Astrocyte (in vitro differentiated cells and primary cell): ENCODE measurements around the gene PPT1. TPM values are rescaled to one million over a fixed set of nuclear protein-coding genes. Genes with fewer than 3 reads are reported as not detected.

Source experiments
- DNase-seq: peaks from one replicate; pipeline ENCODE4 v3.0.0-alpha.2; 2010; ENCODE audit warnings: low read depth
- FAIRE-seq: peaks from 2 replicates; lab custom pipeline; 2011; peaks lifted over from hg19 to GRCh38; lab: Jason Lieb, UNC
- H2AFZ ChIP-seq: 2 replicates; pipeline ENCODE4 v1.6.0; 2012; ENCODE audit warnings: low read depth, low read length, inconsistent platforms
- H3K27ac ChIP-seq: 2 replicates; pipeline ENCODE4 v1.5.1; 2011; ENCODE audit warnings: low read depth, low read length, inconsistent platforms
- H3K27me3 ChIP-seq: 2 replicates; pipeline ENCODE4 v1.6.0; 2011; ENCODE audit warnings: low read length, inconsistent platforms; ENCODE audit not compliant: insufficient read depth
- H3K36me3 ChIP-seq: 2 replicates; pipeline ENCODE4 v1.5.1; 2011; ENCODE audit warnings: low read length, inconsistent platforms; ENCODE audit not compliant: insufficient read depth
- H3K4me1 ChIP-seq: 2 replicates; pipeline ENCODE4 v1.5.1; 2011; ENCODE audit warnings: low read length, inconsistent platforms; ENCODE audit not compliant: insufficient read depth
- H3K4me2 ChIP-seq: 2 replicates; pipeline ENCODE4 v1.6.0; 2012; ENCODE audit warnings: low read length, inconsistent platforms
- H3K4me3 ChIP-seq: 2 replicates; pipeline ENCODE4 v1.5.1; 2011; ENCODE audit warnings: low read depth, mild to moderate bottlenecking, low read length, inconsistent platforms; ENCODE audit not compliant: insufficient read depth
- H3K79me2 ChIP-seq: 2 replicates; pipeline ENCODE4 v1.6.0; 2012; ENCODE audit warnings: mild to moderate bottlenecking, low read length, inconsistent platforms; ENCODE audit not compliant: insufficient read depth
- H3K9ac ChIP-seq: 2 replicates; pipeline ENCODE4 v1.6.0; 2012; ENCODE audit warnings: mild to moderate bottlenecking, low read length, inconsistent platforms
- H3K9me3 ChIP-seq: 2 replicates; pipeline ENCODE4 v1.5.1; 2012; ENCODE audit warnings: low read depth, mild to moderate bottlenecking, low read length, inconsistent platforms; ENCODE audit not compliant: insufficient read depth
- H4K20me1 ChIP-seq: 2 replicates; pipeline ENCODE4 v1.6.0; 2012; ENCODE audit warnings: low read length, inconsistent platforms; ENCODE audit not compliant: insufficient read depth
- H3K27ac Mint-ChIP-seq: one replicate; pipeline ENCODE4 v1.8.0; 2021; ENCODE audit warnings: mild to moderate bottlenecking, mixed read lengths; ENCODE audit not compliant: unreplicated experiment
- H3K27me3 Mint-ChIP-seq: one replicate; pipeline ENCODE4 v1.8.0; 2021; ENCODE audit warnings: low read depth, mixed read lengths; ENCODE audit not compliant: unreplicated experiment
- H3K36me3 Mint-ChIP-seq: one replicate; pipeline ENCODE4 v1.8.0; 2021; ENCODE audit warnings: low read depth, mixed read lengths; ENCODE audit not compliant: unreplicated experiment
- H3K4me1 Mint-ChIP-seq: one replicate; pipeline ENCODE4 v1.8.0; 2021; ENCODE audit warnings: low read depth, mixed read lengths; ENCODE audit not compliant: unreplicated experiment
- H3K4me3 Mint-ChIP-seq: one replicate; pipeline ENCODE4 v1.8.0; 2021; ENCODE audit warnings: mild to moderate bottlenecking, moderate library complexity, mixed read lengths; ENCODE audit not compliant: unreplicated experiment
- H3K9me3 Mint-ChIP-seq: one replicate; pipeline ENCODE4 v1.8.0; 2021; ENCODE audit warnings: mild to moderate bottlenecking, mixed read lengths; ENCODE audit not compliant: unreplicated experiment
- CTCF ChIP-seq: IDR thresholded peaks from 2 replicates; pipeline ENCODE4 v1.5.1; 2011; ENCODE audit warnings: low read depth, mild to moderate bottlenecking, inconsistent platforms, low read length, moderate library complexity; ENCODE audit not compliant: insufficient read depth
- EZH2 ChIP-seq: IDR thresholded peaks from 2 replicates; pipeline ENCODE4 v1.6.1; 2012; ENCODE audit warnings: mild to moderate bottlenecking, low read length, inconsistent platforms; ENCODE audit not compliant: insufficient read depth
- total RNA-seq: library from RNA; stranded (reverse); gene quantifications from 2 replicates; pipeline ENCODE4 v1.2.1, GENCODE V29; 2021

Gene PPT1
- total RNA-seq, 1 donor from 2014 or later, result 33.1 TPM

DNA sequence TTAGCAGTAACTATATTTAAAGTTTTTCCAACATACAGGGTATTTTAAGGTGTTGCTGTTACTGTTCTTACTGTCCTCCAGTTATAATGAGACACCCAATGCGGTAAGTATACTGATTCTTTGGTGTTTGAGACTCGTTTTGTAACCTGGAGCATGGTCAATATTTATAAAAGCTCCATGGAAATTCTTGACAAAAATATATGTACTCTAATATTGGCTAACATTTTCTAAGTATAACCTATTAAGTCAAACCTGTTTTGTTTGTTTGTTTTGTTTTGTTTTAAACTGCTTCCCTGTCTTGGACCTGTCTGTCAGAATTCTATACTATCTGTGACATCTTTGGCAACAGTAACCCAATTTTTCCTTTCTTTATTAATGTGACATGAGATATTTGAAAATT lies 72.4 kb downstream of the PPT1 start:
- Histone ChIP-seq H3K36me3 (no peaks in the 10 kb centered on the region), H3K9ac (no peak overlapping the region), H3K4me1 (no peaks in the 10 kb centered on the region), H4K20me1 (no peaks in the 10 kb centered on the region), H2AFZ (no peak overlapping the region), H3K4me2 (no peak overlapping the region), H3K27ac (no peak overlapping the region), H3K27me3 (no peaks in the 10 kb centered on the region), H3K79me2 (no peaks in the 10 kb centered on the region), H3K9me3 (peaks cover 9% of the 10 kb centered on the region), H3K4me3 (no peak overlapping the region)
- H3K4me3 Mint-ChIP-seq, result no peak overlapping the region
- peaks cover 7% of the 10 kb centered on the region for H3K27me3 Mint-ChIP-seq
- peaks cover 3% of the 10 kb centered on the region for H3K36me3 Mint-ChIP-seq
- peaks cover 9% of the 10 kb centered on the region for H3K9me3 Mint-ChIP-seq
- DNase-seq (no peak), FAIRE-seq (no peak)
- no peak for TF ChIP-seq CTCF
- TF ChIP-seq EZH2, result no peak
- H3K27ac Mint-ChIP-seq, result no peak overlapping the region
- no peaks in the 10 kb centered on the region for H3K4me1 Mint-ChIP-seq

- no peak overlapping the region for H3K27ac ChIP-seq
- no peaks in the 10 kb centered on the region for H4K20me1 ChIP-seq
- Mint-ChIP-seq H3K36me3 (peaks cover 3% of the 10 kb centered on the region), H3K4me1 (no peaks in the 10 kb centered on the region), H3K27me3 (peaks cover 6% of the 10 kb centered on the region), H3K9me3 (peaks cover 9% of the 10 kb centered on the region), H3K27ac (no peak overlapping the region), H3K4me3 (no peak overlapping the region)
- no peak overlapping the region for H3K4me3 ChIP-seq
- DNase-seq, result no peak
- no peak overlapping the region for H3K4me2 ChIP-seq
- no peak overlapping the region for H2AFZ ChIP-seq
- no peaks in the 10 kb centered on the region for H3K79me2 ChIP-seq
- peaks cover 9% of the 10 kb centered on the region for H3K9me3 ChIP-seq
- TF ChIP-seq EZH2 (no peak), CTCF (no peak)
- no peak for FAIRE-seq
- no peaks in the 10 kb centered on the region for H3K4me1 ChIP-seq
- H3K9ac ChIP-seq, result no peak overlapping the region
- H3K27me3 ChIP-seq, result no peaks in the 10 kb centered on the region
- no peaks in the 10 kb centered on the region for H3K36me3 ChIP-seq
These were observed 73.6 kb downstream of the PPT1 start for GRCh38 chr1:40023379-40023944.

Other genes starting within 250 kb of the PPT1 start
- 19.2 and 21.9 TPM in 2 replicates for gene TRIT1, start 213.7 kb downstream of the PPT1 start, total RNA-seq
- gene MYCL, start 195.3 kb downstream of the PPT1 start, total RNA-seq, result 3.3 and 3.8 TPM in 2 replicates
- gene MFSD2A, start 142.1 kb downstream of the PPT1 start, total RNA-seq, result 2.9 and 3.3 TPM in 2 replicates
- gene CAP1, start 56.5 kb downstream of the PPT1 start, total RNA-seq, result 929 and 930 TPM in 2 replicates
- gene RLF, start 64.1 kb upstream of the PPT1 start, total RNA-seq, result 15.0 and 15.4 TPM in 2 replicates
- gene TMCO2, start 150.7 kb upstream of the PPT1 start, total RNA-seq, result not detected in 2 replicates
- gene ZMPSTE24, start 161.0 kb upstream of the PPT1 start, total RNA-seq, result 62.4 and 62.5 TPM in 2 replicates
- 1.5 and 2.1 TPM in 2 replicates for gene COL9A2, start 220.0 kb upstream of the PPT1 start, total RNA-seq